HuH-7 (cell line): ENCODE data around the gene ADA.

Experiments
- DNase-seq: peaks from one replicate; pipeline ENCODE4 v3.0.0; 2011; ENCODE audit warnings: low spot score

ADA gene

GRCh38 chr20:44580581-44581268 lies 70.8 kb downstream of the ADA start:
- no peak for DNase-seq

- no peak for DNase-seq
Observed at GRCh38 chr20:44579313-44580081, 72.0 kb downstream of the ADA start.

- peak; percentile 12 for DNase-seq
Observed at GRCh38 chr20:44576297-44576696, 75.2 kb downstream of the ADA start.

GRCh38 chr20:44574372-44574771 lies 77.1 kb downstream of the ADA start:
- no peak for DNase-seq

GRCh38 chr20:44573501-44573869 lies 78.0 kb downstream of the ADA start:
- no peak for DNase-seq

GRCh38 chr20:44572551-44573500 lies 78.7 kb downstream of the ADA start:
- DNase-seq = no peak

- no peak for DNase-seq
Observed at GRCh38 chr20:44571362-44571988, 80.0 kb downstream of the ADA start.

GRCh38 chr20:44570367-44570766 lies 81.1 kb downstream of the ADA start:
- DNase-seq = no peak
